GM23248 (cell line): ENCODE results near the gene GNG3. TPM values are rescaled to one million over a fixed set of nuclear protein-coding genes. Genes with fewer than 3 reads are reported as not detected.

ENCODE experiments used
- DNase-seq: peaks from one replicate; pipeline ENCODE4 v3.0.0-alpha.2; 2015
- H2AFZ ChIP-seq: fragments of 200-600 bp; sonication (generic); 2 replicates; pipeline ENCODE4 v1.6.1; 2016; ENCODE audit warnings: antibody characterized with exemption
- H3F3A ChIP-seq: fragments of 200-600 bp; sonication (generic); 2 replicates; pipeline ENCODE4 v1.6.1; 2016; ENCODE audit warnings: mild to moderate bottlenecking, antibody characterized with exemption, mixed run types; ENCODE audit not compliant: insufficient read depth
- H3K27ac ChIP-seq: fragments of 200-600 bp; sonication (generic); 2 replicates; pipeline ENCODE4 v1.5.1; 2016; ENCODE audit warnings: mild to moderate bottlenecking
- H3K27me3 ChIP-seq: fragments of 200-600 bp; sonication (generic); replicated peaks from 2 replicates; pipeline ENCODE4 v1.6.1; 2016; ENCODE audit warnings: mild to moderate bottlenecking; ENCODE audit not compliant: insufficient read depth
- H3K36me3 ChIP-seq: fragments of 200-600 bp; sonication (generic); 2 replicates; pipeline ENCODE4 v1.6.1; 2016; ENCODE audit warnings: low read depth, mild to moderate bottlenecking
- H3K4me1 ChIP-seq: fragments of 200-600 bp; sonication (generic); 2 replicates; pipeline ENCODE4 v1.6.1; 2016; ENCODE audit warnings: mild to moderate bottlenecking; ENCODE audit not compliant: insufficient read depth
- H3K4me2 ChIP-seq: fragments of 200-600 bp; sonication (generic); one replicate; pipeline ENCODE4 v1.6.1; 2016; ENCODE audit warnings: mild to moderate bottlenecking; ENCODE audit not compliant: unreplicated experiment
- H3K4me3 ChIP-seq: fragments of 200-600 bp; sonication (generic); 2 replicates; pipeline ENCODE4 v1.5.1; 2016; ENCODE audit warnings: mild to moderate bottlenecking
- H3K79me2 ChIP-seq: fragments of 200-600 bp; sonication (generic); 2 replicates; pipeline ENCODE4 v1.6.1; 2016; ENCODE audit warnings: mild to moderate bottlenecking; ENCODE audit not compliant: insufficient read depth
- H3K9ac ChIP-seq: fragments of 200-600 bp; sonication (generic); 2 replicates; pipeline ENCODE4 v1.6.1; 2016; ENCODE audit warnings: mild to moderate bottlenecking
- H3K9me2 ChIP-seq: fragments of 200-600 bp; sonication (generic); 2 replicates; pipeline ENCODE4 v1.6.1; 2016; ENCODE audit warnings: mixed run types, mild to moderate bottlenecking, moderate library complexity; ENCODE audit not compliant: insufficient read depth
- H3K9me3 ChIP-seq: fragments of 200-600 bp; sonication (generic); one replicate; pipeline ENCODE4 v1.6.1; 2017; ENCODE audit warnings: low read depth
- H4K20me1 ChIP-seq: fragments of 200-600 bp; sonication (generic); 2 replicates; pipeline ENCODE4 v1.6.0; 2016; ENCODE audit not compliant: insufficient read depth
- EZH2 ChIP-seq: fragments of 200-600 bp; sonication (generic); IDR thresholded peaks from 2 replicates; pipeline ENCODE4 v1.6.1; 2018; ENCODE audit warnings: antibody characterized with exemption, mild to moderate bottlenecking; ENCODE audit not compliant: insufficient read depth, poor library complexity, severe bottlenecking
- EZH2phosphoT487 ChIP-seq: fragments of 200-600 bp; sonication (generic); IDR thresholded peaks from 2 replicates; pipeline ENCODE4 v1.6.1; 2018; ENCODE audit warnings: antibody characterized with exemption, moderate library complexity, mild to moderate bottlenecking, low read depth; ENCODE audit not compliant: insufficient read depth
- WGBS, 2 experiments: methylation state at CpG; one replicate each; pipeline ENCODE4 v1.1.6; 2015 to 2017; ENCODE audit warnings: low lambda C conversion rate in 2 of 2, low coverage in 1 of 2; ENCODE audit errors: missing lambda C conversion rate in 2 of 2; 5-methylcytosine and 5-hydroxymethylcytosine counted together
- in situ Hi-C: fragments of 300-500 bp; cut with MboI; formaldehyde crosslinking; loops from 2 replicates; pipeline ENCODE4 v1.15.0; 2020
- polyA plus RNA-seq: library from polyadenylated mRNA; unstranded; fragments of >200 nt; fragmentation: Nextera tagmentation; extraction: Ambion mirVana; gene quantifications from 2 replicates; pipeline ENCODE4 v1.2.1, GENCODE V29; 2016
- small RNA-seq: library from RNA; depleted of rRNA; stranded (forward); fragments of <200 nt; gene quantifications from one replicate; pipeline ENCODE3, GENCODE V24; 2014; ENCODE audit warnings: low read depth, low replicate concordance
- total RNA-seq: library from RNA; depleted of rRNA; stranded (reverse); fragments of >200 nt; shearing (Covaris generic); gene quantifications from 2 replicates; pipeline ENCODE4 v1.2.3, GENCODE V29; 2014; rRNA removed

The GNG3 gene
- total and polyA plus RNA-seq, 2 experiments from 2014 or later = 0.29 TPM; not detected in 1

- 68% methylated on average over 15 of the region's 15 CpGs for WGBS, 2 experiments
- Histone ChIP-seq H4K20me1 (no peaks in the 10 kb centered on the region), H3K9me3 (no peaks in the 10 kb centered on the region), H2AFZ (peak overlapping the region; percentile 95), H3K27me3 (no peaks in the 10 kb centered on the region), H3K36me3 (no peaks in the 10 kb centered on the region), H3K9me2 (no peaks in the 10 kb centered on the region), H3K4me2 (peak overlapping the region; percentile 76), H3K27ac (peak overlapping the region; percentile 84; the same call in 1 of the 2 replicates), H3K9ac (peak overlapping the region; percentile 87), H3K4me1 (no peaks in the 10 kb centered on the region), H3K4me3 (peak overlapping the region; percentile 88), H3K79me2 (peaks cover 40% of the 10 kb centered on the region), H3F3A (peaks cover under 1% of the 10 kb centered on the region; the same call in 1 of the 2 replicates)
- TF ChIP-seq EZH2 (no peak), EZH2phosphoT487 (no peak)
- DNase-seq = no peak
- in situ Hi-C loops = no loop called here
Observed at GRCh38 chr11:62752994-62753735, 45.7 kb downstream of the GNG3 start.

DNA sequence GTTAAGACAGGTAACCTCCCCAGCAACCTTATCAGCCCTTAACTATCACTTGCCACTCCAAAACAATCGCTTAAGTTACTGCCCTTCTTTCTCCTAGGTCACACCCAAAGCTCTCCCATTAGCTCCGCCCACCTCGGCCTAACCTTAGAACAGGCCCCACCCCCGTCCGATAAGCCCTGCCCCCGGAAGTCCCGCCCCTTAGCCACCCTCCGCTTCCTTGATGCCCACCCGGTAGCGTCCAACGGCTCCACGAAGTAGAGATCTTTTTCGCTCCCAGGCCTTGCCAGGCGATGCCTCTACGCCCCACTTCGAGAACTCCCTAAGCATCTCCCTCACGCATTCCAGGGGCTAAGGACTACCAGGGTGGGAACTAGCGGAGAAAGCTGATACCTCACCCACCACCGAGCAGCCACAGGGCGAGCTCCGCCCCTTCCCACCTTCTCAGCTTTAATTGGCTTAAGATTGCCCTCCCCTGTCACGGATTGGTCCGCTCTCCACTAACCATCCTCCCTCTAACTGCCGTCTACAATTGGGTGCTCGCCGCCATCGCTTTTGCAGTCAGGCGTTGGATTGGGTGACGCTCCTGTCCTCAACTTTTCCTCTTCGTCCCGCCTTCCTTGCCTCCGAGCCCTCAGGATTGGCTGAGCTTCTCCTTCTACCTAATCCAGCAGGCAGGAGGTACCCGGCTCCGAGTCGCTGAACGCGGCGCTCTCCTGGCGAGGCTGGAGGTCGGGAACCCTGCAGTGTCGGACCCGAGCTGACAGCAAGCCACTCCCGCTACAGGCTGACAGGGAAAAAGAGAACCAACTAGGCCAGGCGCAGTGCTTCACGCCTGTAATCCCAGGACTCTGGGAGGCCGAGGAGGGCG is 46.5 kb downstream of the GNG3 start, which contains the start of gene ZBTB3:
TSS of gene ZBTB3 (minus strand) at position 425 of the 868 bp plus-strand sequence. CDS start 496 bp downstream, outside the sequence.
- no peaks in the 10 kb centered on the region for H3K4me1 ChIP-seq
- H3F3A ChIP-seq = no peaks in the 10 kb centered on the region
- in situ Hi-C loops = no loop called here
- H3K9me2 ChIP-seq = no peaks in the 10 kb centered on the region
- H2AFZ ChIP-seq = peak within 1 kb of the TSS; percentile 95
- peak within 1 kb of the TSS; percentile 84 for H3K27ac ChIP-seq
- no peaks in the 10 kb centered on the region for H4K20me1 ChIP-seq
- TF ChIP-seq EZH2phosphoT487 (no peak), EZH2 (no peak)
- H3K4me3 ChIP-seq = peak within 1 kb of the TSS; percentile 88
- H3K79me2 ChIP-seq = peaks cover 40% of the 10 kb centered on the region
- 1 to 2% methylated on average over 41 to 47 of the region's 47 CpGs for WGBS, 2 experiments
- peak; percentile 99 for DNase-seq
- peak within 1 kb of the TSS; percentile 77 for H3K4me2 ChIP-seq
- H3K9me3 ChIP-seq = no peaks in the 10 kb centered on the region
- peak within 1 kb of the TSS; percentile 87 for H3K9ac ChIP-seq
- H3K36me3 ChIP-seq = no peaks in the 10 kb centered on the region
- H3K27me3 ChIP-seq = no peaks in the 10 kb centered on the region

DNA sequence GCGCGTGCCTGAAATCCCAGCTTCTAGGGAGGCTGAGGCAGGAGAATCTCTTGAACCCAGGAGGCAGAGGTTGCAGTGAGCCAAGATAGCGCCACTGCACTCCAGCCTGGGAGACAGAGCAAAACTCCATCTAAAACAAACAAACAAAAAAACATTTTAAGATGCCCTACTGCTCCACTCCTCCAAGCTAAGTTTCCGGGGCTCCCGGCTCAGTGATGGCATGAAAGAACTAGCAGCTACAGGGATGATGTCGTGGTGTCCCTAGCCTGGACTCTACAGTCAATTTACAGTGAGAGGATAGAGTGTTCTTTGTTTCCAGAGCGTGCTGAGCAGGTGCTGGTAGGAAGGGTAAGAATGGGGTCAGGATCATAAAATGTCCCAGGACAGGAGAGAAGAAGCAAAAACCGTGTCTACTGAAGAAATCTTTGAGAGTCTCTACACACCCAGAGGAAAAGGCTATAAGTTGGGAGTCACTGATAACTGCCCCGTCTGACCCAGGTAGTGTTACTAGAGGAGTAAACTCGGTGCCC is 47.7 kb downstream of the GNG3 start:
- no peak for DNase-seq
- no peak for TF ChIP-seq EZH2phosphoT487
- TF ChIP-seq EZH2 = no peak
- no peak overlapping the region for H3K27ac ChIP-seq
- no peak overlapping the region for H3K4me2 ChIP-seq
- peak overlapping the region; percentile 95; the same call in 1 of the 2 replicates for H2AFZ ChIP-seq
- H3K9me2 ChIP-seq = no peaks in the 10 kb centered on the region
- peaks cover 33% of the 10 kb centered on the region for H3K79me2 ChIP-seq
- no peaks in the 10 kb centered on the region for H3K9me3 ChIP-seq
- in situ Hi-C loops = no loop called here
- no peaks in the 10 kb centered on the region for H3F3A ChIP-seq
- 69 to 73% methylated on average over 10 of the region's 10 CpGs for WGBS, 2 experiments
- H3K9ac ChIP-seq = no peak overlapping the region
- H3K36me3 ChIP-seq = no peaks in the 10 kb centered on the region
- no peaks in the 10 kb centered on the region for H3K27me3 ChIP-seq
- H4K20me1 ChIP-seq = no peaks in the 10 kb centered on the region
- no peaks in the 10 kb centered on the region for H3K4me1 ChIP-seq
- no peak overlapping the region for H3K4me3 ChIP-seq

GRCh38 chr11:62757846-62758788 is 50.6 kb downstream of the GNG3 start:
- no peak for DNase-seq
- peaks cover 5% of the 10 kb centered on the region for H3K4me1 ChIP-seq
- no peak overlapping the region for H2AFZ ChIP-seq
- no peak overlapping the region for H3K27ac ChIP-seq
- H3K9me3 ChIP-seq = no peaks in the 10 kb centered on the region
- H3K9ac ChIP-seq = no peak overlapping the region
- no peaks in the 10 kb centered on the region for H3K9me2 ChIP-seq
- 59 to 63% methylated on average over 9 of the region's 9 CpGs for WGBS, 2 experiments
- no peaks in the 10 kb centered on the region for H4K20me1 ChIP-seq
- H3K27me3 ChIP-seq = no peaks in the 10 kb centered on the region
- no peak overlapping the region for H3K4me3 ChIP-seq
- H3K36me3 ChIP-seq = no peaks in the 10 kb centered on the region
- TF ChIP-seq EZH2phosphoT487 (no peak), EZH2 (no peak)
- H3F3A ChIP-seq = no peaks in the 10 kb centered on the region
- peaks cover 20% of the 10 kb centered on the region for H3K79me2 ChIP-seq
- H3K4me2 ChIP-seq = no peak overlapping the region
- in situ Hi-C loops = no loop called here

Small RNAs within 50 kb of the gene (small RNA-seq; reads per million reads assigned to genes)
- not detected for gene SNORA57

Other genes starting within 250 kb of the GNG3 start
- gene AHNAK, start 160.9 kb upstream of the GNG3 start, total RNA-seq = 548 and 557 TPM in 2 replicates
- gene AHNAK, start 160.9 kb upstream of the GNG3 start, polyA plus RNA-seq = 163 and 167 TPM in 2 replicates
- gene EEF1G, start 133.8 kb upstream of the GNG3 start, total RNA-seq = 1,322 and 1,677 TPM in 2 replicates
- 533 and 544 TPM in 2 replicates for gene EEF1G, start 133.8 kb upstream of the GNG3 start, polyA plus RNA-seq
- gene TUT1, start 116.2 kb upstream of the GNG3 start, total RNA-seq = 6.1 and 7.7 TPM in 2 replicates
- gene TUT1, start 116.2 kb upstream of the GNG3 start, polyA plus RNA-seq = 11.1 and 12.1 TPM in 2 replicates
- 98.8 and 114 TPM in 2 replicates for gene MTA2, start 105.8 kb upstream of the GNG3 start, total RNA-seq
- gene MTA2, start 105.8 kb upstream of the GNG3 start, polyA plus RNA-seq = 26.3 and 28.9 TPM in 2 replicates
- gene EML3, start 94.9 kb upstream of the GNG3 start, total RNA-seq = 43.4 and 47.2 TPM in 2 replicates
- 32.8 and 34.8 TPM in 2 replicates for gene EML3, start 94.9 kb upstream of the GNG3 start, polyA plus RNA-seq
- gene ROM1, start 94.4 kb upstream of the GNG3 start, total RNA-seq = 3.4 and 6.5 TPM in 2 replicates
- gene ROM1, start 94.4 kb upstream of the GNG3 start, polyA plus RNA-seq = 5.4 and 8.8 TPM in 2 replicates
- 32.1 and 35.6 TPM in 2 replicates for gene B3GAT3, start 85.7 kb upstream of the GNG3 start, total RNA-seq
- 44.2 and 46.7 TPM in 2 replicates for gene B3GAT3, start 85.7 kb upstream of the GNG3 start, polyA plus RNA-seq
- gene GANAB, start 61.1 kb upstream of the GNG3 start, total RNA-seq = 307 and 312 TPM in 2 replicates
- gene GANAB, start 61.1 kb upstream of the GNG3 start, polyA plus RNA-seq = 224 and 225 TPM in 2 replicates
- gene INTS5, start 54.4 kb upstream of the GNG3 start, total RNA-seq = 26.4 and 30.4 TPM in 2 replicates
- 17.1 and 18.9 TPM in 2 replicates for gene INTS5, start 54.4 kb upstream of the GNG3 start, polyA plus RNA-seq
- gene C11orf98, start 42.5 kb upstream of the GNG3 start, total RNA-seq = 16.6 and 24.2 TPM in 2 replicates
- 76.8 and 77.9 TPM in 2 replicates for gene C11orf98, start 42.5 kb upstream of the GNG3 start, polyA plus RNA-seq
- gene CSKMT, start 42.4 kb upstream of the GNG3 start, total RNA-seq = 5.4 and 6.1 TPM in 2 replicates
- gene CSKMT, start 42.4 kb upstream of the GNG3 start, polyA plus RNA-seq = 2.9 and 3.6 TPM in 2 replicates
- 2.3 and 5.9 TPM in 2 replicates for gene UQCC3, start 36.0 kb upstream of the GNG3 start, total RNA-seq
- gene UQCC3, start 36.0 kb upstream of the GNG3 start, polyA plus RNA-seq = 14.5 and 15.1 TPM in 2 replicates
- 5.8 and 12.6 TPM in 2 replicates for gene LBHD1, start 35.4 kb upstream of the GNG3 start, total RNA-seq
- gene LBHD1, start 35.4 kb upstream of the GNG3 start, polyA plus RNA-seq = 3.6 and 4.3 TPM in 2 replicates
- gene UBXN1, start 28.6 kb upstream of the GNG3 start, total RNA-seq = 131 and 135 TPM in 2 replicates
- gene UBXN1, start 28.6 kb upstream of the GNG3 start, polyA plus RNA-seq = 84.0 and 85.3 TPM in 2 replicates
- 6.9 and 12.3 TPM in 2 replicates for gene LRRN4CL, start 18.1 kb upstream of the GNG3 start, total RNA-seq
- 2.1 and 2.3 TPM in 2 replicates for gene LRRN4CL, start 18.1 kb upstream of the GNG3 start, polyA plus RNA-seq
- 51.0 and 63.5 TPM in 2 replicates for gene BSCL2, start 252 bp upstream of the GNG3 start, total RNA-seq
- 74.5 and 79.0 TPM in 2 replicates for gene BSCL2, start 252 bp upstream of the GNG3 start, polyA plus RNA-seq
- 2.9 and 5.0 TPM in 2 replicates for gene HNRNPUL2, start 19.8 kb downstream of the GNG3 start, total RNA-seq
- gene HNRNPUL2, start 19.8 kb downstream of the GNG3 start, polyA plus RNA-seq = 2.1 and 3.1 TPM in 2 replicates
- 28.9 and 54.6 TPM in 2 replicates for gene TTC9C, start 20.8 kb downstream of the GNG3 start, total RNA-seq
- 40.1 and 46.6 TPM in 2 replicates for gene TTC9C, start 20.8 kb downstream of the GNG3 start, polyA plus RNA-seq
- 6.6 and 8.0 TPM in 2 replicates for gene ZBTB3, start 46.5 kb downstream of the GNG3 start, total RNA-seq
- 4.9 and 5.5 TPM in 2 replicates for gene ZBTB3, start 46.5 kb downstream of the GNG3 start, polyA plus RNA-seq
- 61.2 and 73.3 TPM in 2 replicates for gene POLR2G, start 53.9 kb downstream of the GNG3 start, total RNA-seq
- 154 and 156 TPM in 2 replicates for gene POLR2G, start 53.9 kb downstream of the GNG3 start, polyA plus RNA-seq
- gene TAF6L, start 63.7 kb downstream of the GNG3 start, total RNA-seq = 11.6 and 22.5 TPM in 2 replicates
- 8.2 and 9.1 TPM in 2 replicates for gene TAF6L, start 63.7 kb downstream of the GNG3 start, polyA plus RNA-seq
- gene TMEM179B, start 79.7 kb downstream of the GNG3 start, total RNA-seq = 73.3 and 151 TPM in 2 replicates
- 140 and 150 TPM in 2 replicates for gene TMEM179B, start 79.7 kb downstream of the GNG3 start, polyA plus RNA-seq
- gene TMEM223, start 84.3 kb downstream of the GNG3 start, total RNA-seq = 32.0 and 33.4 TPM in 2 replicates
- 31.4 and 34.2 TPM in 2 replicates for gene TMEM223, start 84.3 kb downstream of the GNG3 start, polyA plus RNA-seq
- gene NXF1, start 97.8 kb downstream of the GNG3 start, total RNA-seq = 25.0 and 32.0 TPM in 2 replicates
- gene NXF1, start 97.8 kb downstream of the GNG3 start, polyA plus RNA-seq = 51.1 and 53.3 TPM in 2 replicates
- gene STX5, start 124.4 kb downstream of the GNG3 start, total RNA-seq = 43.9 and 45.7 TPM in 2 replicates
- gene STX5, start 124.4 kb downstream of the GNG3 start, polyA plus RNA-seq = 32.0 and 34.0 TPM in 2 replicates
- gene TEX54, start 125.2 kb downstream of the GNG3 start, total RNA-seq = not detected in 2 replicates
- 0.44 TPM in 1 of 2 replicates, not detected in the other for gene TEX54, start 125.2 kb downstream of the GNG3 start, polyA plus RNA-seq
- gene WDR74, start 131.9 kb downstream of the GNG3 start, total RNA-seq = 41.4 and 50.4 TPM in 2 replicates
- gene WDR74, start 131.9 kb downstream of the GNG3 start, polyA plus RNA-seq = 33.6 and 34.3 TPM in 2 replicates
- gene SLC3A2, start 173.2 kb downstream of the GNG3 start, total RNA-seq = 290 and 301 TPM in 2 replicates
- 310 and 319 TPM in 2 replicates for gene SLC3A2, start 173.2 kb downstream of the GNG3 start, polyA plus RNA-seq
- gene CHRM1, start 213.7 kb downstream of the GNG3 start, total RNA-seq = not detected in 2 replicates
- gene CHRM1, start 213.7 kb downstream of the GNG3 start, polyA plus RNA-seq = not detected in 2 replicates